Osteoblast (primary cell): ENCODE measurements around the gene ZC3HAV1. TPM values are rescaled to one million over a fixed set of nuclear protein-coding genes. Genes with fewer than 3 reads are reported as not detected.

Experiments used
- DNase-seq: peaks from one replicate; pipeline ENCODE4 v3.0.0; 2011; ENCODE audit warnings: low spot score, mixed read lengths; ENCODE audit not compliant: insufficient read length; ENCODE audit errors: missing footprints
- H2AFZ ChIP-seq: 2 replicates; pipeline ENCODE4 v1.6.0; 2011; ENCODE audit warnings: mild to moderate bottlenecking, low read length
- H3K27ac ChIP-seq: 2 replicates; pipeline ENCODE4 v1.5.1; 2011; ENCODE audit warnings: mild to moderate bottlenecking, low read depth, low read length, moderate library complexity
- H3K27me3 ChIP-seq: 2 replicates; pipeline ENCODE4 v1.6.0; 2012; ENCODE audit warnings: mild to moderate bottlenecking, control low read depth, inconsistent platforms, low read length, moderate library complexity; ENCODE audit not compliant: insufficient read depth
- H3K36me3 ChIP-seq: 2 replicates; pipeline ENCODE4 v1.5.1; 2011; ENCODE audit warnings: mild to moderate bottlenecking, low read length, control low read depth, moderate library complexity; ENCODE audit not compliant: insufficient read depth
- H3K4me1 ChIP-seq: 2 replicates; pipeline ENCODE4 v1.5.1; 2011; ENCODE audit warnings: mild to moderate bottlenecking, low read length, control low read depth, moderate library complexity; ENCODE audit not compliant: insufficient read depth
- H3K4me2 ChIP-seq: 2 replicates; pipeline ENCODE4 v1.6.0; 2011; ENCODE audit warnings: mild to moderate bottlenecking, low read length; ENCODE audit not compliant: insufficient read depth
- H3K4me3 ChIP-seq: fragments of 200-600 bp; sonication (generic); 3 replicates; pipeline ENCODE4 v1.5.1; 2012; ENCODE audit warnings: mild to moderate bottlenecking, low read length, inconsistent platforms; ENCODE audit not compliant: insufficient read depth
- H3K79me2 ChIP-seq: 2 replicates; pipeline ENCODE4 v1.6.0; 2012; ENCODE audit warnings: mild to moderate bottlenecking, low read length, control low read depth, inconsistent platforms; ENCODE audit not compliant: insufficient read depth
- H3K9me3 ChIP-seq: 2 replicates; pipeline ENCODE4 v1.5.1; 2011; ENCODE audit warnings: low read depth, low read length, control low read depth
- H4K20me1 ChIP-seq: 2 replicates; pipeline ENCODE4 v1.6.0; 2012; ENCODE audit warnings: mild to moderate bottlenecking, low read length, control low read depth; ENCODE audit not compliant: insufficient read depth
- CTCF ChIP-seq: IDR thresholded peaks from 2 replicates; pipeline ENCODE4 v1.5.1; 2011; ENCODE audit warnings: mild to moderate bottlenecking, low read depth, low read length, moderate library complexity; ENCODE audit errors: extremely low read depth
- total RNA-seq: library from RNA; depleted of rRNA; stranded (reverse); fragments of >200 nt; gene quantifications from 2 replicates; pipeline ENCODE4 v1.2.3, GENCODE V29; 2012

Gene ZC3HAV1
- total RNA-seq, 1 donor, result 44.5 TPM

GRCh38 chr7:139119486-139119849, 9.9 kb upstream of the ZC3HAV1 start:
- Histone ChIP-seq H3K36me3 (no peaks in the 10 kb centered on the region), H3K4me1 (no peaks in the 10 kb centered on the region), H3K9me3 (no peaks in the 10 kb centered on the region), H3K79me2 (no peaks in the 10 kb centered on the region), H3K4me3 (no peak overlapping the region), H3K4me2 (no peak overlapping the region), H3K27me3 (peaks cover 19% of the 10 kb centered on the region), H4K20me1 (no peaks in the 10 kb centered on the region), H3K27ac (no peak overlapping the region), H2AFZ (no peak overlapping the region)
- no peak for DNase-seq
- TF ChIP-seq CTCF, result no peak

GRCh38 chr7:139118805-139119485, 9.4 kb upstream of the ZC3HAV1 start:
- H3K27ac ChIP-seq, result no peak overlapping the region
- H3K4me3 ChIP-seq, result no peak overlapping the region
- no peak overlapping the region for H2AFZ ChIP-seq
- H3K79me2 ChIP-seq, result no peaks in the 10 kb centered on the region
- TF ChIP-seq CTCF, result no peak
- H3K4me1 ChIP-seq, result no peaks in the 10 kb centered on the region
- no peaks in the 10 kb centered on the region for H4K20me1 ChIP-seq
- no peak overlapping the region for H3K4me2 ChIP-seq
- peaks cover 14% of the 10 kb centered on the region for H3K27me3 ChIP-seq
- no peaks in the 10 kb centered on the region for H3K36me3 ChIP-seq
- no peak for DNase-seq
- H3K9me3 ChIP-seq, result no peaks in the 10 kb centered on the region

- peak overlapping the region; percentile 37 for H3K4me2 ChIP-seq
- H3K27me3 ChIP-seq, result peaks cover 10% of the 10 kb centered on the region
- DNase-seq, result peak; percentile 92
These were observed 8.8 kb upstream of the ZC3HAV1 start for GRCh38 chr7:139118234-139118804.

More at GRCh38 chr7:139118234-139118804, 8.8 kb upstream of the ZC3HAV1 start:
- Histone ChIP-seq H3K79me2 (no peaks in the 10 kb centered on the region), H2AFZ (no peak overlapping the region), H4K20me1 (no peaks in the 10 kb centered on the region), H3K27ac (no peak overlapping the region), H3K36me3 (no peaks in the 10 kb centered on the region), H3K9me3 (no peaks in the 10 kb centered on the region), H3K4me1 (no peaks in the 10 kb centered on the region), H3K4me3 (no peak overlapping the region)
- TF ChIP-seq CTCF, result no peak
